IPS DF 4.7 (cell line): Measurements from ENCODE around the gene PDE8B.

ENCODE experiments used
- DNase-seq: peaks from one replicate; pipeline ENCODE4 v3.0.0-alpha.2; 2013; ENCODE audit warnings: low spot score; ENCODE audit errors: extremely low read depth

The PDE8B gene

DNA sequence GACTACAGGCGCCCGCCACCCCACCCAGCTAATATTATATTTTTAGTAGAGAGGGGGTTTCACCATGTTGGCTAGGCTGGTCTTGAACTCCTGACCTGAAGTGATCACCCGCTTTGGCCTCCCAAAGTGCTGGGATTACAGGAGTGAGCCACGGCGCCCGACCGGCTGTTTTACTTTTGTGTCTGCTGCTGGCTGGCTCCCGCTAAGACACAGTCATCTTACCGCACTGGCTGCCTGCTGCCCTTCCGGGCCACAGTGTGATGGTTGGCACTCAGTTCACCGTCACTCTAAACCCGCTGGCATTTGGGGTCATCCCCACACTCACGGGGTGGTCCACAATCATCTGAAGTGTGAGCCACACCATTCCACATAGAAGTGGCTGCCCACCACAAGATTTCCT, 188.0 kb downstream of the PDE8B start:
- DNase-seq, result no peak

DNA sequence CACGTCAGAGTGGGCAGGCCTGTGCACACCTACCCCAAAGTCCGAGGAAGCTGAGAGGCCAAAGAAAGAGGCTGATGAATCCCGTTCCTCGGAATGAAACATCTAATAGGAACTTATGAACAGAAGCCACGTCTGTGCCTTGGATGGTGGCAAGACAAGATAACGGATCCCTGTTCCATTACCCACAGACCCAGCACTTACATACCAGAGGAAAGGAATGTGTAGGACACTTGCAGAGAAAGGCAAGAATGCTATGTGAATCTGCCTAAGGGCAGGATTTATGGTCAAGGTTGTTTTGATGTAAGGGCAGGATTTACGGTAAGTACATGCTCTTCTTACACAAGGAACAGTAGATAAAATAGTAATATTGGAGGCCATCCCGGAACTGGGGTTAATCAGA, 188.4 kb downstream of the PDE8B start:
- DNase-seq, result no peak

DNA sequence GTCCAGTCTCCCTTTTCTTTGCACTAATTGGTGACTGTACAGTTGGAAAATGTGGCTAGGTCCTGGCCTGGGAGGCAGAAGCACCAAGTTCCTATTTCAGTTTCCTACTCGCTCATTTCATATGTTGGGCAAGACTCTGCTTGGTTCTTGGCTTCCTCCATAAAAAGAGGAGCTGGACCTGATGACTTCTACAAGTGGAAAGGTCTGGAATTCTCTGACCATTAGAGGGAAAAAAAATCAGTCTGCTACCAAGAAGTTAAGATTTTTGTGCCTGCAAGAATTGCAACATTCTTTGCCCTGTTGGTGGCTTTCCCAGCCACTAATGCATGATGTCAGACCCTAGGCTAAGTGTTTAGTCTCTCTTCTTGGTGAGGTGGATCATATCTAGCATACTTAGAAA, 190.2 kb downstream of the PDE8B start:
- no peak for DNase-seq

DNA sequence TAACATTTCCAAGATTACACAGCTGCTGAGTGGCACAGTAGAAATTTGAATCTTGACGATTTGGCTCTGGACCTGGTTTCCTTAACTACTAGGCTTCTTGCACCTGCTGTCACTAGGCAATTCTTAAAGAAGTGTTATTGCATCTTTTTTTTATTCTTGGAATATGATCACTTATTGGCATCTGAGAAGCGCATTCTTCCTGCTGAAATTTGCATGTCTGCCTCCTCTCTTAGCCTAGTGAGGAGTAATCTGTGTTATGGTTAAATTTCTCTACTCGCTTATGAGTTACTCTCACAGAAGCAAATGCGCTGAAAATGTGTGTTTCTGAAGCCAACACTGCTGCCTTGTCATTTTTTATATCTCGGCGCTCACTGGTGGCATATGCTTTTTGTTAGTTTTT, 192.3 kb downstream of the PDE8B start:
- DNase-seq, result no peak

DNA sequence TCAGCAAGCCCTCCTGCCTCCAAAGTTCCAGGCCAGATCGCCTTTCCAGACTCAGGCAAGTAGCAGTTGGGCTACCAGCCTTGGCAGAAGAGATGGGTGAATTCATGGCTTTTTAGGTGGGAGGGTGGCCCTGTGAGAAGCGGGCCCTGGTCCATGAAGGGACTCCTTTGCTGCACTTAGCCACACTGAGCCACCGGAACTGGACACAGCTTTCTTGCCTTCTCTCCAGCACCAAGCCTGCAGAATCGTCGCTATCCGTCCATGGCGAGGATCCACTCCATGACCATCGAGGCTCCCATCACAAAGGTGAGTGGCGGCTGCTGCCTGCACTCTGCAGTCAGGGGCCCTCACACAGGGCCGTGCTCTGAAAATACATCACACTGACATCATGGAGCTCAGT, 196.7 kb downstream of the PDE8B start:
- no peak for DNase-seq

DNA sequence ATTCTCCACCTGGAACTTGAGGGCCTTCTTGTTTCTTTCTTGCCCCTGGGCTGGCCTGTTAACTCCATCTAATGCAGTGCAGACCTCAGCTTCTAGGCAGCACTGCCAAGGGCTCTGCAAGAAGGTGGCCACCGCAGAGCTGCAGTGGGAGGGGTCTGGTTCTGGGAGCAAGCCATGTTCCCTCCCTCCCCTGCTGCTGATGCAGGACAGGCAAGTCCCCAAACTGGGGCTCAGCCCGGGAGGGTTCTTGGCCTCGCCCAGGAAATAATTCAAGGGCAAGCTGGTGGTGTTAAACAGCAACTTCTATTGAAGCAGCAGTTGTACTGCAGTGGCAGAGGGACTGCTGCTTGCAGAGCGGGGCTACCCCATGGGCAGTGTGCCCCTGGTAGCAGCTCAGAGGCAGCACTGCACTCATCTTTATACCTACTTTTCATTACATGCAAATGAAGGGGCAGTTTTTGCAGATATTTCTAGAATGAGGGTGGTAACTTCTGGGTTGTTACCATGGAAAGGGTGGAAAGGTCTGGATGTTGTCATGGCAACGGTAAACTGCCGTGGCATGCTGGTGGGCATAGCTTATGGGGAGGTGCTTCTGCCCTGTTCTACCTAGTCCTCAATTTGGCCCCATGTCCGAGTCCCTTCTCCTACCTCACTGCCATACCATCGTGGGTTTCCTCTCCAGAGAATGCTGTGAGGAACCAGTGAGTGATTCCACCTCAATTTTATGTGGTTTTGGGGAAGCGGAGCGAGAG, 199.6 kb downstream of the PDE8B start:
- DNase-seq, result no peak

DNA sequence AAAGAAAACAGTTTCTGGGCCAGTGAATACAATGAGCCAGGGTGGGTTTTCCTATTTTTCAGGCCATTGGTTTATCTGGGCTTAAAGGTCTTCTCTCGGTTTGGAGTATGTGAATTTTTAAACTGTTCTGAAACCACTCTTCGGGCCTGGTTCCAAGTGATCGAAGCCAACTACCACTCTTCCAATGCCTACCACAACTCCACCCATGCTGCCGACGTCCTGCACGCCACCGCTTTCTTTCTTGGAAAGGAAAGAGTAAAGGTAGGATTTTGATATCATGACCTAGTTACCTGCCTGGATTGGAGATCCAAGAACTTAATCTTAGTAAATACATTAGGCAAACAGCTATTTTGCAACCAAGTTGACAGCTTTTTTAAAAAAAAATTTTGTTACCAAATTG, 202.6 kb downstream of the PDE8B start:
- no peak for DNase-seq

DNA sequence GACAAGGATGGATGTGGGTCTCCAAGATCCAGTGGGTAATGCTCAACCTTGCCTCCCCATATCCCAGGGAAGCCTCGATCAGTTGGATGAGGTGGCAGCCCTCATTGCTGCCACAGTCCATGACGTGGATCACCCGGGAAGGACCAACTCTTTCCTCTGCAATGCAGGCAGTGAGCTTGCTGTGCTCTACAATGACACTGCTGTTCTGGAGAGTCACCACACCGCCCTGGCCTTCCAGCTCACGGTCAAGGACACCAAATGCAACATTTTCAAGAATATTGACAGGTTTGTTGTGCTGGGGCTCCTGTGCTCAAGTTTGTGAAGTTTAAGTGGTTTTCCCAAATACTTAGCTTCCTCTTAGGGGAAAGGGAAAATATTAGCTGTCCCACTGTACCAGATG, 207.7 kb downstream of the PDE8B start:
- DNase-seq, result no peak

DNA sequence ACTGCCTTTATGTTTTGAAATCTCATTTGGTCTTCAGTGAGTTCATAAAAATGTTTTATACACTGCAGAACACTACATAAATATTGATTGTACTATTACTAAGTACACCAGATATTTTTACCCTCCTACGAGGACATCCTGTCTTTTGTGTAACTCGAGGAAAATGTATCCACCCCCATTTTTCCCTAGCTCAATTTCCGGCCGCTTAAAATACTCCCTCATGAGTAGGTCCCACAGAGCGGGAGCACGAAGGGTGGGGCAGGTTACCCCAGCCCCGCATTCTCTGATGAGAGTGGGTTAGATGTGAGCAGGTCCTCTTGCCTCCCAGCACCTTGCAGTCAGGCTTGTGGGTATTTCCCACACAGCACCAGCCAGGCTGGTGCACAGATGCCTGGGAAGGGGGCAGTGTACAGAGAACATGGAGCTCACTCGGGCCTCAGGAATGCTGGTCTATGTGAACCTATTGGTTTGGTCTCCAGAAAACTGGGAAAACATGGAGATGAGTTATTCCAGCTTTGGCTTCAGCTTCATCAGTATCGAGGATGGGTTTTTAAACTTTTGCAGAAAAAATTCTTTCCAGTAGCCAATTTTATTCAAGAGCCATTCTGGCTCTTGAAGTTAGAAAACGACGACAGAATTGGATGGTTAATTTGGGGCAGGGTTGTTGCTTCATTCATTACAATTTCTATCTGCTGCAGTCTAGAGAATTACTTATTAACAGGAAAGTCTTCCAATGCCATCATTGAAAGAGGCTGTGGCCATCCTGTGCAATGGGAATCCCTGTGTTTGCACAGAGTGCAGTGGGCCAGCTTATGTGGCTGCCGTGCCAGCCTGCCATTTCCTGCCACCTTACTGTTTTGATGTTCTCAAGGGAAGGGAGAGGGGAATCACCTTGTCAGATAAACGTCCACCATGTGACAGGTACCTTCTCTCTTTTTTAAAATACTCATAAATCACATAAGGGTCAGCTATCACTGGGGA, 208.4 kb downstream of the PDE8B start:
- DNase-seq, result no peak

DNA sequence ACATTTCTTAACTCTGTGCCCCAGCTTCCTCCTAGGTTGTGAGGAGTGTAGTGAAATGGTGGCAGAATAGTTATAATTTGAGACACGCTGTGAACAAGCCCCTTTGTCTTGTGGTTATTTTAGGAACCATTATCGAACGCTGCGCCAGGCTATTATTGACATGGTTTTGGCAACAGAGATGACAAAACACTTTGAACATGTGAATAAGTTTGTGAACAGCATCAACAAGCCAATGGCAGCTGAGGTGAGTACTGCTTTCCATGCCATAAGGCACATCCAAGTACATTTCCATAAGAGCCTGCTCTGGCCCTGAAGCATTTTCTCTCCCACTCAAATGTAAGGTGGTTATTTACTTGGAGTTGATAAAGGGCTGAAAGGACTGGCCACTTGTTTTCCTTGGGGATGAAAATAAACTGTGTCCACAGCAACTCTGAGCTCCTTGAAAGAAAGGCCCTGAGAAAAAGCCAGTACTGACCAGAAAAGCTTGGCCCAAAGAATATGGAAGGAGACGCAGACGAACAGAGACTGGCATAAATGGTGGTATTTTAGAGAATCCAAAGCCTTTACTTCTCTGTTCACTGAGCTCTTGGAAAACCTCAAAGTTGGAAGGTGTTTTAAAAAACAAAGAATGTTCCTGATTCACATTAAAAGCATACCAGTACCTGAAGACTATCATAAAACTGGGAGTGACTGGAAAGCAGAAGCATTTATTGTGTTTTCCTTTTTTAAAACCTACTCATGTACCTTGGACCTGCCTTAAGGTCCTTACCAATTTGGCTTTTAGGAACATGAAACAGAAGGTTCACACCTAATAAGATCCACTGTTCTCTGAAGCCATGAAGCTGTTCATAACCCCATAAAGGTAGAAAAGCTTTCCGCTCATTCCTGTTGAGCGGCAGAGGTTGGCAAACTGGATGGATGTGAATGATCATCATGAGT, 209.4 kb downstream of the PDE8B start:
- DNase-seq, result no peak

DNA sequence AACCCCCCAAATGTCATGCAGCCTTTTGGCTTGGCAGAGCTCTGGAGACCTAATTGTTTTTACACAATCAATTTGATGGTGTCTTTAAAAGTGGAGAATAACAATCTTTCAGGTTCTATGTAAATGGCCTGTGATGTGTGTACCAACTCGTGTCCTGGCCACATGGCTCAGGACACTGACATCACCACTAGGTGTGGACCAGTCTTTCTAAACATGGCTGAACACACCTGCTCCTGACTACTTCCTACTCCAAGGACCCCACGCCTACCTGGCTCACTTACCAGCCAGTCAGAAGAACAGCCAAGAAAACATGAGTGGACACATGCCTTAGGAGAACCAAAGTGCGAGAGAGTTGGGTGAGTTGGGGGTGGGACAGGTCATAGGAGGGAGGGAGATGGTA, 210.5 kb downstream of the PDE8B start:
- no peak for DNase-seq

DNA sequence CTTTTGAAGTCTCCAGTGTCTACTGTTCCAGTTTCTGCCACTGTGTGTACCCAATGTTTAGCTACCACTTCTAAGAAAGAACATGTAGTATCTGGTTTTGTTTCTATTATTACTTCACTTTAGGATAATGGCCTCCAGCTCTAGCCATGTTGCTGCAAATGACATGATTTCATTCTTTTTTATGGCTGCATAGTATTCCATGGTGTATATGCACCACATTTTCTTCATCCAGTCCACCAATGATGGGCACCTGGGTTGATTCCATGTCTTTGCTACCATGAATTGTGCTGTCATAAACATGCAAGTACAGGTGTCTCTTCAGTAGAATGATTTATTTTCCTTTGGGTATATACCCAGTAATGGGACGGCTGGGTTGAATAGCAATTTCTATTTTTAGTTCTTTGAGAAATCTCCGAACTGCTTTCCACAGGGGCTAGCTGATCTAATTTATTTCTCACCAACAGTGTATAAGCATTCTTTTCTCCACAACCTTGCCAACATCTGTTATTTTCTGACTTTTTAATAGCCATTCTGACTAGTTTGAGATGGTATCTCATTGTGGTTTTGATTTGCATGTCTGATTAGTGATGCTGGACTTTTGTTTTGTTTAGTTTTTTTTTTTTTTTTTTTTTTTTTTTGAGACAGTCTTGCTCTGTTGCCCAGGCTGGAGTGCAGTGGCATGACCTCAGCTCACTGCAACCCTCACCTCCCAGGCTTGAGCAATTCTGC, 212.7 kb downstream of the PDE8B start:
- DNase-seq, result no peak

DNA sequence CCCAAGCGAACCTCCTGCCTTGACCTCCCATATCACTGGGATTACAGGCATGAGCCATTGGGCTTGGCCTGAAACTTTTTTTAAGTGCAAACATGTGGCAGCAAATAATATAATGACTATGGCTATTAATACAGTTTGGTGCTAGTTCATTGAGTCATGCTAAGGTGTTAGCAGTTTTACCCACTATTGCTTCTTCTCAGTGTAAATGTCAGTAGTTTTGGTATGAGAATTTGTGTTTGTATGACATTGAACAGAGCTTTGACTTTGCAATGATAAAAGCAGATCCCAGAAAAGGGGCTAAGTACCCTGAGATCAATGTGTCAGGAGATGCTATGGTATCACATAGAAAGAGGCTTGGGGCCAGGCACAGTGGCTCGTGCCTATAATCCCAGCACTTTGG, 214.4 kb downstream of the PDE8B start:
- DNase-seq, result no peak

DNA sequence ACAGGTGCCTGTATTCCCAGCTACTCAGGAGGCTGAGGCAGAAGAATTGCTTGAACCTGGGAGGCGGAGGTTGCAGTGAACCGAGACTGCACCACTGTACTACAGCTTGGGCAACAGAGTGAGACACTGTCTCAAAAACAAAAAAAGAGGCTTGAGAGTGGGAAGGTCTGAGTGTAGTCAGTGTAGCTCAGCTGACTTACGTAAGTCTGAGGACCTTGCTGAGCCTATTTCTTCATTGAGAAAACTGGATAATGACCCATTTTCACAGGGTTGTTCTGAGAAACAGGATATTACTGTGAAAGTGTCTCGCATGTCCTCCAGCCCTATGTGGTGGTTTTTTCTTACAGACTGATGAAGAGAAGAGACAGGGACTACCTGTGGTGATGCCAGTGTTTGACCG, 214.9 kb downstream of the PDE8B start:
- no peak for DNase-seq

DNA sequence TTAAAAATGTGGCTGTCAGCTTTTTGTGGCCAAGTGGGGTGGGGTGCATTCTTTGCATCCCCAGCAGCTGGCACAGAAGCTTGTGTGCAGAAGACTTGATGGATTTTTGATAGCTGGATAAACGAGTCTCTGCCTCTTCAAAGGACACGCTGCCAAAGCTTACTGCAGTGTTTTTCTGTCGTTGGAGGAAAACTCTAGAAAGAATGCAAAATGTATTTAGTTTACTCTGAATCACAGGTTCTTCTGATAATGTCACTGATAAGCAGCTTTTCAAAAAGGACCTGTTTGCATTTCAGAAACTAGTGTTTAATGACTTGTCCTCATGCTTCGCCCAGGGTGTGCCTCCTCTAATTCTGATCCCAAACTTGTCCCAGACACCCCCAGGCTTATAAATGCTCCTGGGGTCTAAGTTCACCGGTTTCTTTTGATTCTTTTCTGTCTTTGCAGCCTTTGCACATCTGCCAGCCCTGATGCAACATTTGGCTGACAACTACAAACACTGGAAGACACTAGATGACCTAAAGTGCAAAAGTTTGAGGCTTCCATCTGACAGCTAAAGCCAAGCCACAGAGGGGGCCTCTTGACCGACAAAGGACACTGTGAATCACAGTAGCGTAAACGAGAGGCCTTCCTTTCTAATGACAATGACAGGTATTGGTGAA, 215.6 kb downstream of the PDE8B start:
- no peak for DNase-seq

DNA sequence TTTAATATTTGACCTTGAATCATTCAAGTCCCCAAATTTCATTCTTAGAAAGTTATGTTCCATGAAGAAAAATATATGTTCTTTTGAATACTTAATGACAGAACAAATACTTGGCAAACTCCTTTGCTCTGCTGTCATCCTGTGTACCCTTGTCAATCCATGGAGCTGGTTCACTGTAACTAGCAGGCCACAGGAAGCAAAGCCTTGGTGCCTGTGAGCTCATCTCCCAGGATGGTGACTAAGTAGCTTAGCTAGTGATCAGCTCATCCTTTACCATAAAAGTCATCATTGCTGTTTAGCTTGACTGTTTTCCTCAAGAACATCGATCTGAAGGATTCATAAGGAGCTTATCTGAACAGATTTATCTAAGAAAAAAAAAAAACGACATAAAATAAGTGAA, 216.2 kb downstream of the PDE8B start:
- DNase-seq, result no peak

DNA sequence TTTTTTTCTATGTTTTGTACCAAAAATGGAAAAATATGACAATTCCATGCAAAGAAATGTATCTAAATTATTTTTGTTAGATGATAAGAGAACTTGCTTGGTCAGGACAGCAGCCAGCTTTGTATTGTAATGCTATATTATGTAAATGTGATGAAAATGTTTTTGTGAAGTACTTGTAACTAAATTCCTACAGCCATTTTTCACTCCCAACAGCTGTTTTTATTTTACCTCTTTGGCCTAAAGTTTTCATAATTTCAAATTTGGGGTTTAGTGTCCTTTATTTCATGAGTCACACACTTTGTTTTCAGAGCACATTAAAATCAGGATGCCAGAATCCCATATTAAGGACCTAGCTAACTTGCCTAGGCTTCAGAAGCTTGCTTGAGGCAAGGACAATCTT, 217.5 kb downstream of the PDE8B start:
- DNase-seq, result no peak

DNA sequence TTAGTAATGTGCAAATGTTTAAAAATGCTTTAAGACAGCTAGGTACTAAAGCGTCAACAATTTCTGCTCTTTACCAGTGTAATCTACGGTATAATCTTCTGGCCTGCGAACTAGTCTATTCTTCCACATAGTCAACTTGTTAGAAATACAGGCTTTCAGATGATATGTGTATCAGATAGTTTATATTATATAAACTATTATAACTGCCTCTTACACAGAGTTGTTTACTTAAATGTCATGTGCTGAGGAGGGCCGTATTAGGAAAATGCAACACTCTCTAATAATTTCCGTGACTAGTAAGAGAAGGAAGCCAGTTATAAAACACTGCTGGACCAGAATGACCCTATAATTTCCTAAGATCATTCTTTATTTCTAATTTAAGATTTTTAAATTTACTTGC, 218.0 kb downstream of the PDE8B start:
- DNase-seq, result no peak

DNA sequence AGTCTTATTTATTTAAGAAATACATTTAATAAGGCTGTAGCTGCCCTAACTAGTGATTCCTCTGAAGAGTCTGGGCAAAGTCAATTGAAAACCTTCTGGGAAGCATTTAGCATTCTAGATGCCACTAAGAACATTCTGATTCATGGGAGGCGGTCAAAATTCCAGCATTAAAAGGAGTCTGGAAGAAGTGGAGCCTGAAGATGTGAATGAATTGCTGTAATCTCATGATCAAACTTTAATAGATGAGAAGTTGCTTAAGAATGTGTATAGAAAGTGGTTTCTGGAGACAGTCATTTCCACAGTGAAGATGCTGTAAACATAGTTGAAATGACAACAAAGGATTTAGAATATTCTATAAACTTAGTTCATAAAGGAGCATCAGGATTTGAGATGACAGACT, 220.2 kb downstream of the PDE8B start:
- DNase-seq, result no peak

DNA sequence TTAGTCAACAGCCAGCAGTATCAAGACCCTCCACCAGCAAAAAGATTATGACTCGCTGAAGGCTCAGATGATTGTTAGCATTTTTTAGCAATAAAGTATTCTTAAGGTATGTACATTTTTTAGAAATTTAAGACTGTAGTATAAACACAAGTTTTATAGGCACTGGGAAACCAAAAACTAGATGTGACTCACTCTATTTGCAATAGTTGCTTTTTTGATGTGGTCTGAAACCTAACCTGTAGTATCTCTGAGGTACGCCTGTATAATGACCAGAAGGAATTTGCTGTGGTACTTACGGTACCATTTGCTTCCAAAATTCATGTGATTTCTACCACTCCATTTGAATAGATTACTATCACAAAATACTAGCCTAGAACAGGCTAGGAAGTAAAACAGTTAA, 220.8 kb downstream of the PDE8B start:
- DNase-seq, result no peak
